Right lobe of liver (tissue), 4 donors: Measurements from ENCODE around the gene DMKN.

Experiments used
- CTCF ChIP-seq, 4 donors: fragments of 200-600 bp in 3 of 4; fragments of 450-650 bp in 1 of 4; IDR thresholded peaks; one replicate each; pipeline versions ENCODE4 v1.5.1 to v1.8.0; 2016 to 2022; ENCODE audit warnings: antibody characterized with exemption in 4 of 4, mild to moderate bottlenecking in 2 of 4
- POLR2A ChIP-seq: fragments of 450-650 bp; IDR thresholded peaks from one replicate; pipeline ENCODE4 v1.6.1; 2017; ENCODE audit warnings: antibody characterized with exemption, mild to moderate bottlenecking
- donor health status: DM: no; HTN: no; CAD: no.
- donor health status: DM: no; HTN: no; CAD: no.
- donor health status: DM: no; HTN: yes; CAD: no.

GRCh38 chr19:35518313-35518712 is 4.9 kb upstream of the DMKN start:
- TF ChIP-seq CTCF (IDR thresholded peaks at IDR 0.05) (no peak), POLR2A (no peak)
